Body of pancreas (tissue), 4 donors: ENCODE measurements around the gene BARX1. TPM values are rescaled to one million over a fixed set of nuclear protein-coding genes. Genes with fewer than 3 reads are reported as not detected.

Experiments used
- ATAC-seq: fragments of 150-250 bp; one replicate; pipeline ENCODE4 v1.9.1; 2016
- DNase-seq, 4 donors: peaks; one replicate each; pipeline ENCODE4 v3.0.0-alpha.2; 2019
- H3K27ac ChIP-seq, 4 donors: fragments of 200-600 bp; sonication (generic); 1 replicate in 3 of 4; 2 replicates in 1 of 4; pipeline versions ENCODE4 v1.5.1 to v1.6.1; 2016 to 2019; ENCODE audit warnings: mild to moderate bottlenecking in 1 of 4, mixed read lengths in 1 of 4, moderate library complexity in 1 of 4
- H3K27me3 ChIP-seq, 2 donors: fragments of 200-600 bp; sonication (generic); one replicate each; pipeline ENCODE4 v1.6.0; 2016; ENCODE audit warnings: mild to moderate bottlenecking in 1 of 2
- H3K36me3 ChIP-seq, 2 donors: fragments of 200-600 bp; sonication (generic); replicated peaks in 1 of 2; 2 replicates each; pipeline ENCODE4 v1.5.1; 2016; ENCODE audit warnings: low read depth in 2 of 2; ENCODE audit not compliant: insufficient read depth in 1 of 2
- H3K4me1 ChIP-seq: fragments of 200-600 bp; sonication (generic); one replicate; pipeline ENCODE4 v1.6.0; 2016
- H3K4me3 ChIP-seq, 2 donors: fragments of 200-600 bp; sonication (generic); 1 replicate in 1 of 2; 2 replicates in 1 of 2; pipeline ENCODE4 v1.5.1; 2016 to 2019
- H3K9me3 ChIP-seq, 3 donors: fragments of 200-600 bp; sonication (generic); 1 replicate in 2 of 3; 2 replicates in 1 of 3; pipeline ENCODE4 v1.5.1; 2016
- CTCF ChIP-seq, 7 experiments: fragments of 450-650 bp in 4 of 7; fragments of 200-600 bp in 3 of 7; sonication (generic) in 3 of 7; IDR thresholded peaks; one replicate each; pipeline ENCODE4 v1.5.1; 2016 to 2019; ENCODE audit warnings: antibody characterized with exemption in 7 of 7
- POLR2A ChIP-seq, 3 donors: fragments of 450-650 bp; IDR thresholded peaks; one replicate each; pipeline ENCODE4 v1.6.1; 2016; ENCODE audit warnings: antibody characterized with exemption in 3 of 3, mild to moderate bottlenecking in 2 of 3
- WGBS, 2 donors: methylation state at CpG; one replicate each; pipeline ENCODE4 v1.1.5; 2017; 5-methylcytosine and 5-hydroxymethylcytosine counted together
- intact Hi-C: fragments of 100-400 bp; cut with DNase I; formaldehyde crosslinking; loops from one replicate; pipeline ENCODE4 v1.15.1; 2023
- total RNA-seq, 2 donors: library from RNA; depleted of rRNA; stranded (reverse); fragments of >200 nt; gene quantifications; one replicate each; pipeline ENCODE4 v1.1.0, GENCODE V29; 2016

BARX1 gene
- total RNA-seq, 2 donors from 2014 or later, result 0.26 to 5.6 TPM

GRCh38 chr9:93918061-93918460, 37.1 kb downstream of the BARX1 start:
- H3K36me3 ChIP-seq, result no peaks in the 10 kb centered on the region
- no peaks in the 10 kb centered on the region for H3K27me3 ChIP-seq
- intact Hi-C loops, result no loop called here
- no peaks in the 10 kb centered on the region for H3K9me3 ChIP-seq
- no peak for TF ChIP-seq CTCF (IDR thresholded peaks at IDR 0.05)
- no peak for DNase-seq
- H3K4me1 ChIP-seq, result no peaks in the 10 kb centered on the region
- no peak for ATAC-seq
- WGBS, 2 donors, result 48 to 63% methylated on average over 7 to 8 of the region's 8 CpGs
- no peak overlapping the region for H3K4me3 ChIP-seq
- H3K27ac ChIP-seq, result no peak overlapping the region

- intact Hi-C loops, result no loop called here
- TF ChIP-seq CTCF (IDR thresholded peaks at IDR 0.05) (no peak), POLR2A (IDR thresholded peaks at IDR 0.05) (no peak)
Observed at GRCh38 chr9:93917121-93917853, 37.9 kb downstream of the BARX1 start.

DNA sequence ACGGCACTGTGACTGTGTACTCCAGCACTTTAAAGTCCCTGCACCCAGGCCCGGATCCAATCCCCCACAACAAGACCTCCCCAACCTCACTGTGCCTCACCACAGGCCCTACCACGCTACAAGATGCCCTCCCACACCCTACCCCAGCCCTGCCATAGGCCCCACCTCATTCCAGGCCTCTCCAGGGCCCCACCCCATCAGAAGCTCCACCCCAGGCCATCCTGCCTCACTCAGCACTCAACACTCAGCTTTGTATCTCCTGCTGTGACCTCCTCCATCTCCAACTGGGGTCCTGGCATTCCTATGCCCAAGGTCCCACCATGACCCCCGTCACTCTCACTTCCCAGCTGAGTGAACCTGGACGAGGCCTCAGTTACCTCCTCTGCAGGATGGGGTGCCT, 38.8 kb downstream of the BARX1 start:
- no peaks in the 10 kb centered on the region for H3K9me3 ChIP-seq
- H3K4me1 ChIP-seq, result no peaks in the 10 kb centered on the region
- no peak overlapping the region for H3K27ac ChIP-seq
- TF ChIP-seq POLR2A (IDR thresholded peaks at IDR 0.05) (no peak), CTCF (IDR thresholded peaks at IDR 0.05) (no peak)
- no peaks in the 10 kb centered on the region for H3K36me3 ChIP-seq
- DNase-seq (no peak), ATAC-seq (no peak)
- no peak overlapping the region for H3K4me3 ChIP-seq
- WGBS, 2 donors, result 83 to 89% methylated on average over 4 to 5 of the region's 5 CpGs
- intact Hi-C loops, result no loop called here
- no peaks in the 10 kb centered on the region for H3K27me3 ChIP-seq

More at GRCh38 chr9:93917121-93917853, 37.9 kb downstream of the BARX1 start:
- no peaks in the 10 kb centered on the region for H3K36me3 ChIP-seq
- no peak for DNase-seq
- no peak overlapping the region for H3K4me3 ChIP-seq
- 71 to 85% methylated on average over 8 to 10 of the region's 10 CpGs for WGBS, 2 donors
- no peak for ATAC-seq
- no peak overlapping the region for H3K27ac ChIP-seq
- no peaks in the 10 kb centered on the region for H3K9me3 ChIP-seq
- no peaks in the 10 kb centered on the region for H3K4me1 ChIP-seq
- no peaks in the 10 kb centered on the region for H3K27me3 ChIP-seq

- no peak overlapping the region for H3K4me3 ChIP-seq
- no peak for DNase-seq
- no peak for TF ChIP-seq POLR2A (IDR thresholded peaks at IDR 0.05)
- 64 to 74% methylated on average over 22 to 27 of the region's 27 CpGs for WGBS, 2 donors
- intact Hi-C loops, result no loop called here
- H3K27ac ChIP-seq, result no peak overlapping the region
- no peaks in the 10 kb centered on the region for H3K4me1 ChIP-seq
- ATAC-seq, result peak; percentile 15
- no peaks in the 10 kb centered on the region for H3K9me3 ChIP-seq
- no peaks in the 10 kb centered on the region for H3K27me3 ChIP-seq
- H3K36me3 ChIP-seq, result no peaks in the 10 kb centered on the region
Observed at GRCh38 chr9:93911801-93912554, 43.2 kb downstream of the BARX1 start.

DNA sequence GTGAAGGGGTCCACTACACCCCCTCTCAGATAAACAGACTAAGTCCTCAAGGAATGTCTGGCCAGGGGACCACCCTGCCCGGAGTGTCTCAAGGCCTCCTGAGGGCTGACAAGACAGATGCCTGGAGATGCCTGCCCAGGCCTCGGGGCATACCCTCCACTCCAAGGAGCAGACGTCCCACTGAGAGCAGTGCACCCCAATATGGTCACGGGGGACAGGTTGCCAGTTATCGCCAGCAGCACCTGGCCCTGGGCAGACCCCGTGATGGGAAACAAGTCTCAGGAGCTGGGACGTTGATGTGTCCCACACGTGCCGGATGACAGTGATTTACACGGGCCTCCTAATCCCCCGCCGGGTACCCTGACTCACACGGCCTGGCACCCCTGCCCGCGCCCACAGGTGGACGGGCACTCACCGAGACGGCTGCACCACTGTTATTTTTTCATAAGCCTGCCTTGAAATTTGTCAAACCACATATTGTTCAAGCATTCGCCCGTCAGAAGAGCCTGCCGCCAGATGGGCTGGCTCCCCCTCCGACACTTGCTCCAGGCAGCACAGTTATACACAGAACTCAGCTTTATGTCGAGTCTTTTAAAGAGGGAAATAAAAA, 43.9 kb downstream of the BARX1 start:
- 89 to 92% methylated on average over 20 to 23 of the region's 23 CpGs for WGBS, 2 donors
- ATAC-seq, result no peak
- H3K27me3 ChIP-seq, result no peaks in the 10 kb centered on the region
- no peak overlapping the region for H3K27ac ChIP-seq
- no peak for DNase-seq
- no peak overlapping the region for H3K4me3 ChIP-seq
- no peaks in the 10 kb centered on the region for H3K36me3 ChIP-seq
- no peaks in the 10 kb centered on the region for H3K4me1 ChIP-seq
- intact Hi-C loops, result no loop called here
- TF ChIP-seq POLR2A (IDR thresholded peaks at IDR 0.05) (no peak), CTCF (IDR thresholded peaks at IDR 0.05) (no peak)
- H3K9me3 ChIP-seq, result no peaks in the 10 kb centered on the region
